Hematopoietic multipotent progenitor cell (in vitro differentiated cells): ENCODE measurements around the gene JARID2. TPM values are rescaled to one million over a fixed set of nuclear protein-coding genes. Genes with fewer than 3 reads are reported as not detected.

Experiments used
- DNase-seq, 3 donors: peaks; one replicate each; pipeline ENCODE4 v3.0.0-alpha.2; 2011 to 2015; ENCODE audit warnings: low read depth in 2 of 3, low spot score in 2 of 3
- total RNA-seq: library from RNA; depleted of rRNA; stranded (reverse); fragments of >200 nt; gene quantifications from one replicate; pipeline ENCODE4 v1.2.3, GENCODE V29; 2012

The JARID2 gene
- total RNA-seq, 1 donor = 43.4 TPM

DNA sequence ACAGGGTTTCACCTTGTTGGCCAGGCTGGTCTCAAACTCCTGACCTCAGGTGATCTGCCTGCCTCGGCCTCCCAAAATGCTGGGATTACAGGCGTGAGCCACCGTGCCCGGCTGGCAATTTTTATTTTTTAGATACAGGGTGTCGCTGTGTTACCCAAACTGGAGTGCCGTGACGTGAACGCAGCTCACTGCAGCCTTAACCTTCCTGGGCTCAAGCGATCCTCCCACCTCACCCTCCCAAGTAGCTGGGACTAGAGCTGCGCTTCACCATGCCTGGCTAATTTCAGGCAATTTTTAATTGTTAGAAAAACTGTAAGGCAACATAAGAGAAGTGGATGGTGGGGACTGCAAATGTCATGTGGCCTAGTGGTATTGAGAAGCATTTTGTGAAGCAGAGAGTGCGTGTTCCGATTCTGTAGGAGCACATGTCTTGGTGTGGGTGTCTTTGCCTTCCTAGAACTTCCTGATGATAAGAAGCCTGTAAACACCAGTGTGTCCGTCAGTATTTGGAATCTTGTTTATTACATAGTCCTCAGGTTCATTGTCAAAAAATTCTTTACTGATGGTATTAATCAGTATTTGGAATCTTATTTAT lies 18.0 kb downstream of the JARID2 start:
- DNase-seq = no peak

DNA sequence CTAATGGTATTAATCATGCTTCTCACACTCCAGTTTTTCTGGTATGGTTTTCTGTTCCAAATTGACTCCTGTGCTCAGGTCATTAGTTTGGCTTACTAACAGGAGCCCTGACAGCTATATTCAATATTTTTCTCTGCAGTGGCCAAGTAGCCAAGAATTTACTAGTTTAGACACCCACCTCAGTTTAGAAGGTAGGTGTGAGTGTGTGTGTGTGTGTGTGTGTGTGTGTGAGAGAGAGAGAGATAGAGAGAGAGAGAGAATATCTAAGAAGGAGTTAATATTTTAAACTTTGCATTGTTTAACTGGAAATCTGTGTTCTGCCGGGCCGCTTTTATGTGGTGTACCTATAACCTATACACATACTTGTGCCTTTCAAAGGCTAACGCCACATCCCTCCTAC lies 18.5 kb downstream of the JARID2 start:
- no peak for DNase-seq

DNA sequence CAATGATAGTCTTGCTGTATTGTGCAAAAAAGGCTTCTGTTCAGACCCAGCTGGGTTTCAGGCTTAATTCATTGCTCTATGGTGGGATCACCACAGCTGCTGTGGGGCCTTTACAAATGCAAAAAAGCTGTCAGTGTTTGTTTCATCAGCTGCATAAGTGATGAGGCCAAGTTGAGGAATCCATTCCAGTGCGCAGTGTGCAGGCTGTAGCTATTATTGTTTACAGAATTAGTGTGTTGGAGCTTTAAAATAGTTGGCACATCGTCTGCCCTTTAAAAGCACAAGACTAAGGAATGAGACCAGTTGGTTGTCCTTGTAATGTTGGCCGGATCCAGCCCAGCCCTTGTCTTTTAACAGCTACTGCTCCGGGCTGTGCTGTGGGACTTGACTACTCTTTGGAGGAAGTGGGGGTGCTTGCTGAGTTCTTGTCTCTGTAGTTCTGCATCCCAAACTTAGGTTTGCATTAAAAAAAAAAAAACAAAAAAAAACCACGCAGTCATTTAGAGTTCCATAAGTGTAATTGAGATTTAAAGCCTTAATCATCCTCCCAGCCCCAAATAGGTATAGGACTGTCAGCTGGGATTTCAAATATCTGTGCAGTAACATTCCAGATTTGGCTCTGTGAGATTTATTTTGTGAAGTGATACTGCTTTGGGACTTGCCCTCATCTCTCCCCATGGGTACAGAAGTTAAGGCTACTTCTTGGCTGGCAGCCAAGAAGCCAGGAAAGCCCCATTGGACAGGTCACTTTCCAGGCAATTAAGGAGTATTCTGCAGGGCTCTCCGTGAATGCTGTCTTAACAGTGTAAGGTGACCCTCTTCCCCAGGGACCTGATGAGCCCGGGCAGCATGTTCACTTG lies 19.3 kb downstream of the JARID2 start:
- DNase-seq = no peak

DNA sequence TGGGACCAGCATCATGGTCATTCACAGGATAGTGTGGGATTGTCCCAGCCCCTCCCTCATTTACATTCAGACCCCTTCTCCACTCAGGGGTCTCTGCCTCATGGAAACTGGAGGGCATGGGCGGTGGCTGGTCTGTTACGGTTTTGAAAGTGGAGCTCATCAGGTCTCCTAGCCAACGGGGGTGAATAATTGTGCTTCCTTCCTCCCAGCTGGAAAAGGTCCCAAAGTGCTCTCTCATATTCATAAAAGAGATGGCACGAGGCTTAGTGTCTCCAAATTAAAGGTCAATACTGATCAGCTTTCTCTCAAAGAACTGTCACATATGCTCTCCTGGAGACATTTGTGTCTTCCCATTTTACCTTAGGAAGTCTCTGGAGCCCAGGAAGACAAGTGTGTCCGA lies 19.9 kb downstream of the JARID2 start:
- no peak for DNase-seq

DNA sequence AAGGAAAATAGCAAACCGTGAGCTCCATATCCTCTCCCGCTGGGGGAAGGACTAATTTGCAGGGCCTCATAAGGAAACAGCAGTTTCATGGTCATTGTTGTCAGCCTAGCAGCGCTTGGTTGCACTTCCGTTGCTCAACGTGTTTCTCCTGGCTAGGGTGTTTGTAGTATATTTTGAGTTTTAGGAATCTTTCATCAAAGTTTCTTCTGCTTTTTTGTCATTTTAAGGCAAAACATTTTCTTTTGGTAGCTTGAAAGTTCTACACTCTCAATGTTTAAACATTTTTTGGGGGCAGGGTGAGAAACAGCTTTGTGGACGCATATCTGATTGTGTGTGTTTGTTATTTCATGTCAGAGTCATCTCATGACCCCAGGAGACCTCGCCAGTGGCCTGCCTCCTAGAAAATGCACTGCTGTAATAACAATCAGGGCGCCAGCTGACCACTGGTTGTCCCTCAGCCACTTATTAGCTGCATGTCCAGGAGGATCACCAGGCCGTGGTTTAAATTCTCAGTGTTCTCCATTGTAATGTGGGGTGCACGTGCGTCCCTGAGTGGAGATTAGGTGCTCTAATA lies 20.6 kb downstream of the JARID2 start:
- DNase-seq = peak in 2 of 3 donors; percentile 69 to 87

DNA sequence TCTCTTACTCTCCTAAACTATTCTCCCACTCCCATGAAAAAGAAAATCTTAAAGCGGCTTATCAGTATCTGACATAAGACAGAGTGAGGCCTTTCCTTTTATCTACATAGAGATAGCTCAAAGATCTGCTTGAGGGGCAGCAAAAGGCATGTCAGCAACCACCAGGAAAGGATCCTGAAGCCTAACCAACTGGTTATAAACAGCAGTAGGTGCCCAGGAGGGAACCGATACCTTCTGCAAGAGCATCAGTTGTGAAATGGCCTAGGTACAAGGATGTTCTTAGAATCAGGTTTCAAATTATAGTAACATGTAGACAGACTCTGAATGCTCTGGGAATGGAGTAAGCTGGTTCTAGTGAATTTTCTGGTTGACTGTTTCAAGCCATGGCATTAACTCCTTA lies 21.4 kb downstream of the JARID2 start:
- no peak for DNase-seq

DNA sequence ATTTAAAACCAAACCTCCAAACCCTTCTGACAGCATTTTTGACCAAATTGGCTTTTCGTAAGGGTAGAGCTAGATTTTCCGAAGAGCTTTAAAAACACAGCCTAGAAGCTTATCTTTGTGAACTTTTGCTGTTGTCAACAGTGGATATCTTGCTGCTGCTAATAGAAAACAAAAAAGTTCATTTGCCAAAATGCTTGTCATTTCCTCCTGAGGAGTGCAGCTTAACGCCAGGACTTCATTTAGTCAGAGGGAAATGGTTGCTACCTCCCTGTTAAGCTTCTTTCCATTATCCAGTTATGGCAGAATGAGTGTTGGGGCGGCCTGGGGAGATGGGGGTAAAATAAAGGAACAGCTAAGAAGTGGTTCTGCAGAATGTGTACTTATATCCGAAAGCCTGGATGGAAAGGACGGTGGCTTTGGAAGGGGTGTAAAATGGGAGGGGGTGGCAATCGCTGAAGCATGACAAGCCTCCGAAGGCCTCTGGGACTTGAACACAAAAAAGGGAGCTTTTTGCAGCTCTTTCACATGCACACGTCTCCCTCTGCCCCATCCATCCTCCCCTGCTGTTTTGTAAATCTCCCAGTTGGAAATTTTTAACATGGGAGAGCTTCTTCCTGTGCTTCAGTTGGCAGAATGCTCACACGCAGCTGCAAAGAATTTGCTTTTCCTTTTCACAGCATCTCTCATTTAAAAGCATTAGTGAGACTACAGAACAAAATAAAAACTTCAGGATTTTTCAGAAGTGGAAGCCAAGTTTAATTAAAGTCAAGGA lies 22.5 kb downstream of the JARID2 start:
- DNase-seq = no peak

DNA sequence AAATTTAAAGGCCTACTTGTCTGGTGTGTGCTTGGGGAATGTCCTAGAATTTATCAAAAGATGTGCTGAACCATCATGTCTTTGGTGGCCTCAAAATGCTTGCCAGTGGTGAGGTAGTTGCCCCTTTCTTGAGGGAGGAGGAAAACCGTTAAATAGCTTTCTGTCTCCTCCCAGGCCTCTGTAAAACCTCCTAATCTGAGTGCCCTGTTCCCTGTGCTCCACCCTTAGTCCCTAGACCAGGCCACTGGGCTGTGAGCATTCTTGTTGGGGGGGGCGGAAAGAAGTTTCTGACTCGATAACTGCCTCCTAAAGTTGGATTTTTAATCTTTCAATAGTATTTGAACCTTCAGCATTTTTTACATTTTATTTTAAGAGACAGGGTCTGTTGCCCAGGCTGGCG lies 23.1 kb downstream of the JARID2 start:
- no peak for DNase-seq

DNA sequence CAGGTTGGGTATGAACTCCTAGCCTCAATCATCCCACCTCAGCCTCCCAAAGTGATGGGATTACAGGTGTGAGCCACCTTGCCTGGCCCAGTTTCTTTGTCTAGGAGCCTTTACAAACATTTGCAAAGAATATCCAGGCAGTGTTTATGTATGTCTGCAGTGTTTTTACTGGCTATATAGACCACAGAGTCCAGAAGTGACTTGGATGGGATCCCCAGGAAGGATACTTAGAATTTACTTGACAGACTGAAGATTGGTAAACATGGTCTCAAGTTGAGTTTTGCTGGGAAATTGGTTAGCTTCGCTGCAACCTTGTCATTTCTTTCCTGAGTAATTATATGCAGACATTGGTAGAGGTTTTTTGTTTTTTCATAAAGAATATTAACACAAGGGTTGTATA lies 23.8 kb downstream of the JARID2 start:
- no peak for DNase-seq

DNA sequence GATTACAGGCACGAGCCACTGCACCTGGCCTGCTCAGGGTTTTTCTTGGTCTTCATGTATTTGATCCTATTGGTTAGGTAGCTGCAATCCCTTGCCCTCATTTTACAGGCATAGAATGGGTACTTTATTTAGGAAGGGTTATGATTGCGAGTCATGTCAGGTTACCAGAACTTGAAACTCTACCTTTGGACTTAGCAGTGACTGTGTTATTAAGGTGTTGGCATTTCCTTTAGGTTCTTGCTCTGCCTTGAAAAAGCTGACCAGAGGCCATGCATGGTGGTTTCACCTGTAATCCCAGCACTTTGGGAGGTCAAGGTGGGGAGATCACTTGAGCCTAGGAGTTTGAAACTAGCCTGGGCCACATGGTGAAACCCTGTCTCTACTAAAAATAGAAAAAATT lies 24.5 kb downstream of the JARID2 start:
- no peak for DNase-seq

DNA sequence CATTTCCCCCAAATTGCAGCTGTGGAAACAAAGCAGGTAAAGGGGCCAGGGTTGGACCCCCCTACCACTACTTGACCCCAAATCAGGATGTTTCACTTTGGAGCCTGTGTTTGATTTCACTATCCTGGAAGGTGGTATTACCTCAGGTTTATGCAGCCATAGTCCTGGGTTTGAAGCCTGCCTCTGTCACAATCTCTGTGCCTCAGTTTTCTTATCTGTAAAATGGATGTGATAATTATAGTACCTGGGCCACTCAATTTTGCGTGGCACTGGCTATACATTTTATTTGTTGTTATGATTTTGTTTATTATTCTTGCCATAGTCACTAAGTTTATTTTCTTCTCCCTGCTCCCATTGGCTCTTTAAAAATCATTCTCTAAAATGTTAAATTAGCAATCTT lies 26.7 kb downstream of the JARID2 start:
- no peak for DNase-seq

DNA sequence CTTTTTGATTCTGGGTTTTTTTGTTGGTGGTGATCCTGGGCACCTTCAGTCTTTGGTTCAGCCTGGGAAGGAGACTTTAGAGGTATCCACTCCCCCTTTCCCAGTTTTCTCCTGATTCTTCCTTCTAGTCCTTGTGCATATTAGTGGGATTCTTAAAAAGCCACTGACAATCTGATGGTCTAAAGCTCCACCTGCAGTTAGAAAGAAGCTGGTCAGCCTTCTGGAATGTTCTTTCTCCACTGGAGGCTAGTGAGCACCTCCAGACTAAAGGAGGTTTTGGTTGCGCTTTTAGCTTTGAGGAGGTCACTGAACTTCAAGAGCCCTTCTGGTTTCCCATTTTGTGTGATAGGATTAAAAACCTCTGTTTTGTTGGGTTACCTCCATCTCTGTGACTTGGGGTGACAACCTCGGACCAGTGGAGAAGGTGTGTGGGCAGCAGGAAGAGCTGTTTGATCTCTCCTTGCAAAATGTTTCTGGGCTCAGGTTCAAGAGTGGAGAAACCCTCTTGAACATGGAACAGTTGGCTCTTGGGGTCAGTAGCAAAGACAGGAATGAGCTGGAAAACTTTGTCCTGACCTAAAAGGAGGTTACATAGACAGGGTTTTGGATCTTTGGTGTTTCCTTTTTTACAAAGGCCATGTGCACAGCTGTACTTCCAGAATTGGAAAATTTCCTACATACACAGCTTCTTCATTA lies 29.0 kb downstream of the JARID2 start:
- DNase-seq = no peak

DNA sequence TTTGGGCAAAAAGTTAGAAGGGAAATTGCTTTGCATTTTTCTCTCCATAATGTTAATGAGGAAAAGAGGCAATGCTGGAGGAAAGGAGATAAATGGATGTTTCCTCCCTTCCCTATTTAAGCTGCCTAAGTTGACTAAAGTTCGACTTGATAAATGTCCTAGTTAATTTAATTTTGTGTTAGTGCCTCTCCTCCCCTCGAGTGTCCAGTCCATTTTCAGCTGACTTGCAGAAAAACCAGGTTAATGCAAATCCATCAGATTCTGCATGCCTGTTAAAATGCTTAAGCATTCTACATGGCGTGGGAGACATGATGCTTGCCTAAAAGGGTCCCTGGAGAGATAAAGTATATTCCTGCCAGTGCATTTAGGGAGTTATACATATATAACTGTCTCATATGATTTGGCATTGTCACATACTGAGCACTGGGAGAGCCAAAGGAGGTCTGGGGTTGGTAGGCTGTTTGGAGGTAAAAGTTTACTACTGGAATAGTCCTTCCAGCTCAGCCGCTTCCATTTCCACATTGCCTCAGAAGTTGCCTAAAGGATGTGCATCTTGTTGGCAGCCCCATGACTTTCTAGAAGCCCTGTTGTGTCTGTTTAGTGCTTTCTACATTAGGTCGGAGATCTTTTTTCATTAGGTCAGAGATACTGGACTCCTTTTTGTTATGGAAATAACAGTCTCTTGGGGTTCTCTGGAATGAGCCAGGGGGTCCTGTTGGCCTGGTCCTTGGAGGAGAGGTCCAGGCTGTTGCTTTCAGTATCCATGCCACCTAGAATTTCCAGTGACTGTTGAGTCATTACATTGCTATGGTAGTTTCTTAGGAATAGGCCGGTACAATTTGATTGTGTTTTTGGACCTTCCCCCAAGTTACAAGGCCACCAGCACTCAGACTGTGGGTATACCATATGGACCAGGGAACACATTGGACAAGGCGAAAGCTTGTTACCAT lies 30.4 kb downstream of the JARID2 start:
- no peak for DNase-seq

DNA sequence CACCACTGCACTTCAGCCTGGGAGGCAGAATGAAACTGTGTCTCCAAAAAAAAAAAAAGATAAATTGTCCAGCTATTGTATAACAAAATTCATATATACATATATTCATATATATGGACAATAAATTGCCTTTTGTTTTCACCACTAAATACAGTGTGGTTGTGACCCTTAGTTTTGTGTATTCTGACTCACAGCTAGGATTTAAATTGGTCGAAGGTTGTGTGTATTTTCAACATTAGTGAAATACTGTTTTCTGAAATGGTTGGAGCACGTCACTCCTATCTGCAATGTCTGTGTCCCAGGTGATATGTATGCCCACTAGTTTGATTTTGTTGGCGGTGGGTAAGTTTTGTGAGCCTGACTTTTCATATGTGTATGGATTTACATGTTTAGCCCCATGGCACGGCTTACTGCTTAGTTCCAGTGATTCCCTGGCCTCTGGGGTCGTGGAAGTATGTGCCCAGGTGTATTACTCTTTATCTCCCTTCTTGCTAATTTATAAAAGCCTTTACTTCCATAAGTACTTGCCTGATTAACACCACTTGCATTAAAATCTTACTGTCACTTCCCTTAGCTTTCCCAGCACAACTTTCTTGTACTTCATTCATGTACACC lies 33.3 kb downstream of the JARID2 start:
- no peak for DNase-seq

DNA sequence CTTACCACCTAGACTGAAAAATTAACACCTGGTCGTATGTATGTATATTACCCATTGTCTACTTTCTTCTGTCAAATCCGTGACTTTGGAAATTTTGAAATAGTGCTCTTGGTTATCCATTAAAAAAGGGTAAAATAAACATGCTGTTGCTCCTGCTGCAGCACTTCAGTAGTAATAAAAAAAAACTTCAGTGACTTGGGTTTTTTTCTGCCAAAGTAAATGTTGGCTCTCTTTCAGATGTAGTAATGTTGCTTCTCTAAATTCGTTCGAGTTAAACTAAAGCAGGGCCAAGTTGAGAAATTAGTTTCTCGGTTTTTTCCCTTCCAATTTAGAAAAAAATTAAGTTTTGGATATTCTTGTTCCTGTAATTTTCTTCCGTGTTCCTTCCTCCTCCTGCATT lies 34.2 kb downstream of the JARID2 start:
- DNase-seq = peak in 1 of 3 donors; percentile 35

DNA sequence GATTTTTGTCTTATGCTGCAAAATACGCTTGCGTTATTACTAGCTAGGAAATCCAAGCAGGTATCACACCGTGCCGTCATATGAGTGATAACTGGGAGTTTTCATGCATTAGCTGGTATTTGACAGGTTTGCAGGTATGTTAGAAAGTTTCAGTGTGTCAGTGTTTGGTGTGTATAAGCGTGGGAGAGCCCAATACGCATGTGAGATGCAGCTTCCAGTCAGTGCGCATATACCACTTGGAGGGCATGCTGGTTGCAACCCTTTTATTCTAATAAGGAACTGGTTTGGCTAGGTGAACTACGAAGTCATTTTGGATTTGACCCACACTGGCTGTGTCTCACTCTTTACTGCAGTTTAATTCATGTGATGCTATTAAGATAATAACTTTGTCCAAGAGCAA lies 35.1 kb downstream of the JARID2 start:
- DNase-seq = no peak

DNA sequence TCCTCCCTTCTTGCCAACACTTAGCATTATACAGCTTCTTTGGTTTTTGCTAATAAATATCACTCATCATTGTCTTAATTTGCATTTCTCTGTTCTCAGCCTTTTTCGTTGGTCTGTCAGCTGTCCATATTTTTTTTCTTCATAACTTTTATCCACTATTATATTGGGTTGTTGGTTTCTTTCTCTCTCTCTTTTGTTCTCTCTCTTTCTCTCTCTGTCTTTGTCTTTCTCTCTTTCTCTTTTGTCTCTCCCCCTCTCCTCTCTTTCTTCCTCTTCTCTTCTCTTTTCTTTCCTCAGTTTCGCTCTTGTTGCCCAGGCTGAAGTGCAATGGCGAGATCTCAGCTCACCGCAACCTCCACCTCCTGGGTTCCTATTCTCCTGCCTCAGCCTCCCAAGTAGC lies 36.5 kb downstream of the JARID2 start:
- DNase-seq = no peak

DNA sequence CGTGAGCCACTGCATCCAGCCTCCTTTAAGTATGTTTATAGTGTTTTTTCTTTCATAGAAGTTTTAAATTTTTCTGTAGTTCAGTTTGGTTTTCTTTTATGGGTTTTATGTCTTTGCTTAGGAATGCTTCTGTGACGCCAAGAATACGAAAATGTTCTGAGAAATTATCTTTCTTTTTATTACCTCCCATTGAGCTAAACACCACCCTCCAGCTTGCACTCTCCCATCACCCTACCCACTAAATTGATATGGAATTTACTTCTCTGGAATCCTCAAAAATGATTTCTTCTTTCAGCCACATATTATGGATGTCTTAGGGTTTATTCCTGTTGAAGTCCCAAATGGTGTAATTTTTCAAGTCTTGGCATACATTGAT lies 38.1 kb downstream of the JARID2 start:
- no peak for DNase-seq

DNA sequence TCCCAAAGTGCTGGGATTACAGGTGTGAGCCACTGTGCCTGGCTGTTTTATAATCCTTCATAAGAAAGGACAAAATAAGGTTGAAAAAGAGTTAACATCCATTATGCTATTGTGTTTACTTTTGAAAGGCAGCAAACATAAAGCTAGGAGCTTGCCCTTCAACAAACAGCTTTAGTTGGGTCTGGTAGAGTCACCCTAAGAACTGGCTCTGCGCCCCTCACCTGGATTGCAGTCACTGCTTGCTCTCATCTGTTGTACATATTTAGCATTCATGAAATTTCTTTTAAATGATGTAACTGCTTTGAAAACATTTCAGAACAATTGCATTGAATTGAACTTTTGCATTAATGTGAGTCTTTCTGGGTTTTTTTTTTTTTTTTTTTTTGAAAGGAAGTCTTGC lies 38.9 kb downstream of the JARID2 start:
- DNase-seq = no peak
